ENCODE results near the gene SINHCAF.

- TF ChIP-seq CTCF (IDR thresholded peaks at IDR 0.05; ENCODE audit: low read depth, low read length, poor library complexity, severe bottlenecking) (no peak), EZH2phosphoT487 (IDR thresholded peaks at IDR 0.05; ENCODE audit: borderline replicate concordance, low read length) (no peak)
Measured at GRCh38 chr12:31323391-31324115, 2.4 kb downstream of the SINHCAF start.
